NCI-H187 treated with DMSO at 0.1 percent for 48 hours (cell line): ENCODE measurements around the gene MZT2A.
"Not testable (repeated sequence)": the region's sequence is repeated elsewhere in the genome, so short reads cannot be mapped to it uniquely, and the experiment has no call there.

ENCODE experiments used
- DNase-seq: peaks from one replicate; lab custom pipeline; 2025; lab: John Stamatoyannopoulos, UW

Gene MZT2A

GRCh38 chr2:131451265-131451949 lies 40.8 kb downstream of the MZT2A start:
- not testable (repeated sequence) for DNase-seq

- not testable (repeated sequence) for DNase-seq
Observed at GRCh38 chr2:131447981-131448380, 44.2 kb downstream of the MZT2A start.

GRCh38 chr2:131445896-131446295 lies 46.3 kb downstream of the MZT2A start:
- DNase-seq = no peak

GRCh38 chr2:131445515-131445797 lies 46.7 kb downstream of the MZT2A start:
- not testable (repeated sequence) for DNase-seq

DNA sequence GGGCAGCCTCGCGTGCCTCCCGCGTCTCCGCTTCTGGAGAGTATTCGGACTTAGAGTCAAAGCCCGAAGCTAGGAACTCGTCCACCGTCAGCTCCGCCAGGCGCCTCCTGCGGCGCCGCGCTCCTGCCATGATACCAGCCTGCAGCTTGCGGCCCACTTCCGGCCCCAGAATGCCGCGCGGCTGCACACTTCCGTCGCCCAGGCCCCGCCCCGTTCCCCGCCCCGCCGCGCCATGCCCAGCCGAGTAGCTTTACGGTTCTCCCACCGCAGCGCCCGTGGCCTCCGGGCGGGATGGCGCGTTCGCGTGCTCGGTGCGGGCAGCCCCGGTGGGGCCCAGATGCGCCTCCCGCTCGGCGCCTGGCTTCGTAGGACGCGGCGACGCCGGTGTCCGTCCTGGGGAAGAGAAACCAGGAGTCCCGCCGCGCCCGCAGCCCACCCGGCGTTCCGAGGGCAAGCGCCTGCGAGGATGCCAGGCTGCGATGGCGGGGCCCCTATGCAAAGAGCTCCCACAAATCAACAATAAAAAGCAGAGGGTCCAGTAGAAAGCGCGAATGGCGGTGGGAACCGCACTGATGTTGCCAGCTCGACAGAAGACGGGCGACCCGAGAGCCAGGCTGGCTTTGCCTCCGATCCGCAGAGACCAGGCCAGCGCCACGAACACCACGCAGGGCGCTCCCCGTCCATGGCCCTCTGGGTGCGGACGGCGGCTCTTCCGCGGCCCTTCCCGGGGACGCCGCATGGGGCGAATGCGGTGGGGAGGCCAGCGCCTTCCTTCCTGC lies 47.3 kb downstream of the MZT2A start:
- DNase-seq = not testable (repeated sequence)

GRCh38 chr2:131440742-131441468 lies 51.3 kb downstream of the MZT2A start:
- not testable (repeated sequence) for DNase-seq
